Measurements from ENCODE around the gene ADD1.
"Not testable (repeated sequence)": the region's sequence is repeated elsewhere in the genome, so short reads cannot be mapped to it uniquely, and the experiment has no call there.

The ADD1 gene

DNA sequence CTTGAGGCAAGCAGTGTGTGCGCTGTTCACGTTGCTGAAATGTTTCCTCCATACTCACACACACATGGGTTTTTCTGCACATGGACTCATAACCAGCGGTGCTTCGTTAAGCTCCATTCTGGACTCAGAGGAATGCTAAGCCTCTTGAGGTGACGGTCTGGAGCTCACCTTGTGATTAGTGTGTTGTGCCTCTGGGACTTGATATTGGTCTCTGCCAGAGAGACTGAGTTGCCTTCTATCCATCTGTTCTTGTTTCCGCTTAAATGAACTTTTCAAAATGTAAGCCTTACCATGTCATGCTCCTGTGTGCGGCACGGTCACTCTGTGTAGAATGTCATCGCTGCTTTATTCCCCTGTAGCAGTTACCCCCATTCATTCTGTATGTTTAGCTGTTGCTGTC lies 42.5 kb downstream of the ADD1 start:
- no peak for DNase-seq (ENCODE audit: low read depth)

GRCh38 chr4:2886622-2887021 lies 43.0 kb downstream of the ADD1 start:
- no peak for DNase-seq (ENCODE audit: low read depth)

DNA sequence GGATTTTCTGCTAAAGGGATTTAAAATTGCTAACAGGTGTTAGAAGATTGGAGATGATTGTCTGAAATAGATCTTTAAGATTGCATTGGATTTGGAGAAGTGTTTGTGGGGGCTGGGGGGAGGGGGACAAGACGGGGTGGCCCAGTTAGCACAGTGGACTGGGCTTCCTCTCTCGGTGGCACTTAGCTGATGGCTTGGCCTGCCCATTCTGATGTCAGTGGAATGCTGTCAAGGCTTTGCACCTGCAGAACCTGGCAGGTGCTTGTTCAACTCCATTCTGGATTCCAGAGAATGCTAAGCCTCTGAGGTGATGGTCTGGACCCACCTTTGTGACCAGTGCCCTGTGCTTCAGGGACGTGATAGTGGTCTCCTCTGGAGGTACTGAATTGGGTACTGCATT lies 43.7 kb downstream of the ADD1 start:
- DNase-seq (ENCODE audit: low read depth): no peak

- DNase-seq (ENCODE audit: low read depth): no peak
Measured at GRCh38 chr4:2888886-2889285, 45.2 kb downstream of the ADD1 start.

DNA sequence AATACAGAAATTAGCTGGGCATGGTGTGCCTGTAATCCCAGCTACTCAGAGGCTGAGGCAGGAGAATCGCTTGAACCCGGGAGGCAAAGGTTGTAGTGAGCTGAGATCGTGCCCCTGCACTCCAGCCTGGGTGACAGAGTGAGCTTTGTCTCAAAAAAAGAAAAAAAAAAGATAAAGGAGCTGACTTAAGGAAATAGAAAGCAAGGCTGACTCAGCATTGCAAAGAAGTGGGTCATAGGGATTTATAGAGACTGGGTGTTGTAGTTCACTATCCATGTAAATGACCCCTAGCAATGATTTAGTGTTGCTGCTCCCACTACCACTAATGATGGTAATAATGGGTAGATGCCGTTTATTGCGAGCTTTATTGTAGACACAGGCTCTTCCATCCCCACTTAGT lies 47.6 kb downstream of the ADD1 start:
- DNase-seq (ENCODE audit: low read depth): no peak

GRCh38 chr4:2893772-2894171 lies 50.1 kb downstream of the ADD1 start:
- no peak for DNase-seq (ENCODE audit: low read depth)

GRCh38 chr4:2898001-2898400 lies 54.4 kb downstream of the ADD1 start:
- no peak for DNase-seq (ENCODE audit: low read depth)

- DNase-seq (ENCODE audit: low read depth): no peak
Measured at GRCh38 chr4:2900741-2901140, 57.1 kb downstream of the ADD1 start.

GRCh38 chr4:2901186-2901585 lies 57.5 kb downstream of the ADD1 start:
- no peak for DNase-seq (ENCODE audit: low read depth)

DNA sequence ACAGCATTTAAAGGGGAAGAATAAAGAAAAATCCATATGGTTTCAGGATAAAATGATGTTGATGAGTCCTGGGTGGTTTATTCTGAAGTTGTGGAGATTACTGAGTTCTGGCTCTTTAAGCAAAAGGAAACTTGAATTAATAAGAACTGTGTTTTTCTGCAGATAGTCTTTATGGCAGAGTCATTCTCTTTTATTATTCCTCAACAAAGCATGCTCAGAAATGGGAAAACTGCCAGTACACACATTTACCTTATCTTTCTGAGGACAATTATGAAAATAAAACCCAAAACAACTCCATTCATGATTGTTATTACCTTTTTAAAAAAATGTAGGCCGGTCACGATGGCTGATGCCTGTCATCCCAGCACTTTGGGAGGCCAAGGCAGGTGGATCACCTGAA lies 58.5 kb downstream of the ADD1 start:
- no peak for DNase-seq (ENCODE audit: low read depth)

- no peak for DNase-seq (ENCODE audit: low read depth)
Measured at GRCh38 chr4:2905544-2905943, 61.9 kb downstream of the ADD1 start.

DNA sequence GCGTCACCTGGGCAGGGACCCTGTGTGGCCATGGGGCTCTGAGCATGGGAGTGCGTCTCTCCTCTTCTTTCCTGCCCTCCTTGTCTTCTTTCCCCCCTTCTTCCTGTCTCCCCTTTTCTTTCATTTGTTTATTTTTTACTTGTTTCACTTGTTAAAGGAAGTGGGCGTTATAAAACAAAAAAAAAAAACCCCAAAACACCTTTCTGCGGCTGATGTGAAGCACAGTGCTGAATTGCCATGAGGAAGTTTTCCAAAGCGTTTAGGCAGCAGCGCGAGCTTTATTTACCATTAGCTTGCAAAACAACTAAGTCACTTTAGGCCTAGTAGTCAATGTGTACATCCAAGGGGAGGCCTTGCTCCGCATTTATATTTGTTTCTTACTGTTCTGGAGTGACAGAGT lies 62.6 kb downstream of the ADD1 start:
- DNase-seq (ENCODE audit: low read depth): no peak

- no peak for DNase-seq (ENCODE audit: low read depth)
Measured at GRCh38 chr4:2907226-2907625, 63.6 kb downstream of the ADD1 start.

DNA sequence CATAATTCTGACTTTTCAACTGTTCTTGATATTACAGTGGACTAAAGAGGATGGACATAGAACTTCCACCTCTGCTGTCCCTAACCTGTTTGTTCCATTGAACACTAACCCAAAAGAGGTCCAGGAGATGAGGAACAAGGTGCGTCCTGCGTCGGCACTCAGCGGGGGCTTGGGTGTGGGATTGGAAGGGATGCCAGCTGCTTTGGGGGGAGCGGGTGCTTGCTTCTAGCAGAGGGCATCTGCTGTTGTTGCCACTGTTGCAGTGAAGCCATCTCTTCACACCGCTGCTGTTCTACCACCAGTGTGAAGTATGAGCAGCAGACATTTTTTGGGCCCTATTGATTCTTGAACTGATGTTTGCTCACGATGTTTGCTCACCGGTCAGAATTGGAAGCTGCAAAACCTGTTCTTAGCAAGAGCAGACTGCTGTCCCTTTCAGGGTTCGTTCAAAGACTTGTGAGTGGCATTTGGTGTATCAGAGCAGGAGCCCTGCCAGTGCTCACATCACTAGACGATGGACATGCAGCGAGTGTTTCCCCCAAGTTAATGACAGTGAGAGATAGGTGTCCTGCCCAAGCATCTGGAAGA lies 64.2 kb downstream of the ADD1 start:
- no peak for DNase-seq (ENCODE audit: low read depth)

DNA sequence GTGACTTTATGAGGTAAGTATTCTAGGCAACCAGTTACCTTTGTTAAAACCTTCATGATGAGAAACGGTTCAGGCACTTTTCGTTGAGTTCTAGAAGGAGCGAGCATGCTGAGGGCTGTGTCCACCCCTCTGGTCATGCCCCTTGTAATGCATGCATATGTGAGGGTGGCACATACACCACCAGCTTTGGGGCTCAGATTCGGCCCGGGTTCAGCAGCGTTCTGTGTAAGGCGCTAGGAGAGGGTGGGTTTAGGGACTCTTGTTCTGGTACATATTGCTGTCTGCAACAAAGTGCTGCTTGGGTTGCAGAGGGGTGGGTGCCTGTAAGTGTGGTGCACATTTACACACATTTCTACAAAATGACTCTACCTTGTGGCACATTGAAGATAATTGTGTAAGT lies 65.0 kb downstream of the ADD1 start:
- DNase-seq (ENCODE audit: low read depth): no peak

- no peak for DNase-seq (ENCODE audit: low read depth)
Measured at GRCh38 chr4:2909583-2909982, 65.9 kb downstream of the ADD1 start.

- DNase-seq (ENCODE audit: low read depth): no peak
Measured at GRCh38 chr4:2910409-2910808, 66.8 kb downstream of the ADD1 start.

GRCh38 chr4:2911868-2912267 lies 68.2 kb downstream of the ADD1 start:
- DNase-seq (ENCODE audit: low read depth): no peak

DNA sequence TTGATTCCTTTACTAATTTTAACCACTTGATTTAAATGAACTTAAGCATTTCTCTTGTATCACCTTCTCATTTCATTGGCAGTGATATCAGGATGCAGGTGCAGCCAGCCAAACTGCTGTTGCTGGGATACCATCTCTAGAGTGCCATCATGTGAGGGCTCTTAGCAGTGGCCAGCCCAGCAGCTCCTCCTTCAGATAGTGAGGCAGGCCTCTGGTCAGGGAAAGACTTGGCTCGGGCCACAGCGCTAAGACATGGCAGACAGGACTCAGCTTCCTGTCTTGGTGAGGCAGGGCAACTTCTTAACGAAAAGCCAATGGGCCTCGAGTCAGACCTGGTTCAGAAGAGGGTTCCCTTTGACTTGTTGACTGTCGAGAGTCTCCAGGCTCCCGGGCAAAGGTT lies 69.5 kb downstream of the ADD1 start:
- no peak for DNase-seq (ENCODE audit: low read depth)

GRCh38 chr4:2914256-2915126 lies 70.8 kb downstream of the ADD1 start:
- DNase-seq (ENCODE audit: low read depth): no peak

DNA sequence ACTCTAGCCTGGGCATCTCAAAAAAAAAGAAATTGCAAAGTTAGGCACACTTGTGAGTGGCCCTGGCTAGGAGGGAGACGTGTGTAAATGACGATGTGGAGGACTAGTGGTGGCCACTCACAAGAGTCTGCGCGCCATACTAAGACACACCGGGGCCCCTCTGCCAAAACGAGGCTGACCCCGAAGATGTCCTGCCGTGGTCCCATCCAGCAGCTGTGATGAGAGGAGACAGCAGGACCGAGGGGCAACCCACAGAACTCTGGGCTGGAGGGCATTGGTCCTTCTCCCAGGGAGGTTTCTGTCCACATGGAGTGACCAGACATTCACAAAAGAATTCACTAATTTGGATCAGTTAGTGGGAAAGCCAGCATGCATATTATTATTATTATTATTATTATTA lies 72.1 kb downstream of the ADD1 start:
- DNase-seq (ENCODE audit: low read depth): no peak

DNA sequence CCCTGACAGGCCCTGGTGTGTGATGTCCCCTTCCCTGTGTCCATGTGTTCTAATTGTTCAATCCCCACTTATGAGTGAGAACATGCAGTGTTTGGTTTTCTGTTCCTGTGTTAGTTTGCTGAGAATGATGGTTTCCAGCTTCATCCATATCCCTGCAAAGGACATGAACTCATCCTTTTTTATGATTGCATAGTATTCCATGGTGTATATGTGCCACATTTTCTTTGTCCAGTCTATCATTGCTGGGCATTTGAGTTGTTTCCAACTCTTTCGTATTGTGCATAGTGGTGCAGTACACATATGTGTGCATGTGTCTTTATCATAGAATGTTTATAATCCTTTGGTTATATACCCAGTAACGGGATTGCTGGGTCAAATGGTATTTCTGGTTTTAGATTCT lies 73.1 kb downstream of the ADD1 start:
- DNase-seq (ENCODE audit: low read depth): not testable (repeated sequence)

GRCh38 chr4:2918300-2918699 lies 74.7 kb downstream of the ADD1 start:
- DNase-seq (ENCODE audit: low read depth): not testable (repeated sequence)

- DNase-seq (ENCODE audit: low read depth): not testable (repeated sequence)
Measured at GRCh38 chr4:2918714-2919113, 75.1 kb downstream of the ADD1 start.

All from stimulated activated CD8-positive, alpha-beta memory T cell treated with anti-CD3 and anti-CD28 coated beads, Interleukin-12 subunit alpha, Interleukin-12 subunit beta, amount 100 ng/mL, for 1 hour (primary cell).